WTC11 (cell line): ENCODE data around the gene CPNE9. TPM values are rescaled to one million over a fixed set of nuclear protein-coding genes. Genes with fewer than 3 reads are reported as not detected.

Source experiments
- ATAC-seq: fragments of 200-7000 bp; cut with Tn5 transposase; 2 replicates; pipeline ENCODE4 v1.10.0; 2021; ENCODE audit warnings: mild to moderate bottlenecking, moderate library complexity
- CTCF ChIA-PET: fragments of 300-600 bp; sonication (Branson Sonifier 250); formaldehyde crosslinking; loops from one replicate; lab custom pipeline; 2021; ENCODE audit warnings: antibody characterized with exemption; lab: Charles Lee
- POLR2A ChIA-PET: fragments of 350-600 bp; sonication (Branson Sonifier 250); formaldehyde crosslinking; loops from one replicate; lab custom pipeline; 2021; ENCODE audit warnings: antibody characterized with exemption; lab: Charles Lee
- DNase-seq: peaks from one replicate; pipeline ENCODE4 v3.0.0; 2021; ENCODE audit warnings: low spot score
- H3K27ac Mint-ChIP-seq: 2 replicates; pipeline ENCODE4 v1.8.0; 2021; ENCODE audit warnings: mixed read lengths
- H3K27me3 Mint-ChIP-seq: 2 replicates; pipeline ENCODE4 v1.8.0; 2021; ENCODE audit warnings: low read depth, mild to moderate bottlenecking, moderate library complexity, mixed read lengths
- H3K36me3 Mint-ChIP-seq: 2 replicates; pipeline ENCODE4 v1.8.0; 2021; ENCODE audit warnings: mixed read lengths
- H3K4me1 Mint-ChIP-seq: 2 replicates; pipeline ENCODE4 v1.8.0; 2022; ENCODE audit warnings: mixed read lengths
- H3K4me3 Mint-ChIP-seq: 2 replicates; pipeline ENCODE4 v1.8.0; 2021; ENCODE audit warnings: mild to moderate bottlenecking, moderate library complexity, mixed read lengths
- H3K9me3 Mint-ChIP-seq: 2 replicates; pipeline ENCODE4 v1.8.0; 2021; ENCODE audit warnings: mixed read lengths
- ATF3 ChIP-seq: sonication (generic); formaldehyde crosslinking; conservative IDR thresholded peaks from 2 replicates; pipeline ENCODE4 v1.8.1; 2022; ENCODE audit warnings: mild to moderate bottlenecking, missing genetic modification reagents
- E2F1 ChIP-seq: sonication (generic); formaldehyde crosslinking; IDR thresholded peaks from 2 replicates; pipeline ENCODE4 v1.8.0; 2022; ENCODE audit warnings: mild to moderate bottlenecking, missing genetic modification reagents
- ELF4 ChIP-seq: sonication (generic); formaldehyde crosslinking; IDR thresholded peaks from 2 replicates; pipeline ENCODE4 v1.8.1; 2022; ENCODE audit warnings: low read depth, mild to moderate bottlenecking, moderate library complexity, missing genetic modification reagents
- ESRRA ChIP-seq: sonication (generic); formaldehyde crosslinking; IDR thresholded peaks from 2 replicates; pipeline ENCODE4 v1.8.1; 2022; ENCODE audit warnings: mild to moderate bottlenecking, missing genetic modification reagents, borderline replicate concordance
- FOXP1 ChIP-seq: sonication (generic); formaldehyde crosslinking; IDR thresholded peaks from 2 replicates; pipeline ENCODE4 v1.8.0; 2022; ENCODE audit warnings: missing genetic modification reagents, mild to moderate bottlenecking, moderate library complexity, borderline replicate concordance
- JAZF1 ChIP-seq: fragments of 250-450 bp; sonication (Bioruptor Pico); IDR thresholded peaks from 2 replicates; pipeline ENCODE4 v1.9.0; 2021; ENCODE audit warnings: moderate library complexity, mild to moderate bottlenecking, inconsistent platforms
- PRDM15 ChIP-seq: sonication (generic); formaldehyde crosslinking; IDR thresholded peaks from 2 replicates; pipeline ENCODE4 v1.8.0; 2022; ENCODE audit warnings: missing genetic modification reagents
- PRRX2 ChIP-seq: fragments of 250-450 bp; sonication (Bioruptor Pico); IDR thresholded peaks from 2 replicates; pipeline ENCODE4 v1.8.0; 2021; ENCODE audit warnings: mild to moderate bottlenecking
- SMAD4 ChIP-seq: sonication (generic); formaldehyde crosslinking; IDR thresholded peaks from 2 replicates; pipeline ENCODE4 v1.8.0; 2022; ENCODE audit warnings: mild to moderate bottlenecking, missing genetic modification reagents
- SP1 ChIP-seq: sonication (generic); formaldehyde crosslinking; conservative IDR thresholded peaks from 2 replicates; pipeline ENCODE4 v1.8.1; 2022; ENCODE audit warnings: missing genetic modification reagents
- TEAD1 ChIP-seq: sonication (generic); formaldehyde crosslinking; IDR thresholded peaks from 2 replicates; pipeline ENCODE4 v1.8.0; 2022; ENCODE audit warnings: mild to moderate bottlenecking, missing genetic modification reagents
- USF2 ChIP-seq: sonication (generic); formaldehyde crosslinking; IDR thresholded peaks from 2 replicates; pipeline ENCODE4 v1.8.1; 2023; ENCODE audit warnings: mild to moderate bottlenecking, missing genetic modification reagents, moderate library complexity
- ZNF396 ChIP-seq: fragments of 250-450 bp; sonication (Bioruptor Pico); IDR thresholded peaks from 2 replicates; pipeline ENCODE4 v1.8.0; 2021; ENCODE audit warnings: mild to moderate bottlenecking, moderate library complexity, borderline replicate concordance
- ZNF532 ChIP-seq: fragments of 250-450 bp; sonication (Bioruptor Pico); IDR thresholded peaks from 2 replicates; pipeline ENCODE4 v1.9.0; 2021; ENCODE audit warnings: mild to moderate bottlenecking, borderline replicate concordance
- ZNF671 ChIP-seq: fragments of 250-450 bp; sonication (Bioruptor Pico); IDR thresholded peaks from 2 replicates; pipeline ENCODE4 v1.8.0; 2021; ENCODE audit warnings: mild to moderate bottlenecking
- total RNA-seq: library from RNA; stranded (reverse); gene quantifications from 3 replicates; pipeline ENCODE4 v1.2.3, GENCODE V29; 2021

Gene CPNE9
- total RNA-seq, 1 experiment from 2014 or later = 3.2 TPM

GRCh38 chr3:9669277-9669676, 34.4 kb upstream of the CPNE9 start:
- H3K36me3 Mint-ChIP-seq = peaks cover 46% of the 10 kb centered on the region
- no peaks in the 10 kb centered on the region for H3K27me3 Mint-ChIP-seq
- ChIA-PET CTCF (interaction anchor here (1.0 to 2.3 kb wide), 2 partner anchors 166 to 168 kb away, joined by 3 to 6 read pairs; no protein-coding TSS in a partner anchor), POLR2A (no interaction called here)
- no peak overlapping the region for H3K27ac Mint-ChIP-seq
- TF ChIP-seq FOXP1 (no peak), TEAD1 (CRISPR knock-in tag) (no peak), USF2 (CRISPR knock-in tag) (no peak), PRRX2 (CRISPR knock-in tag) (no peak), SP1 (no peak), E2F1 (CRISPR knock-in tag) (no peak), ATF3 (no peak), ZNF532 (CRISPR knock-in tag) (no peak), ELF4 (no peak), ZNF396 (CRISPR knock-in tag) (no peak), ZNF671 (no peak), JAZF1 (CRISPR knock-in tag) (no peak), SMAD4 (no peak), PRDM15 (CRISPR knock-in tag) (no peak)
- ATAC-seq = no peak
- H3K4me3 Mint-ChIP-seq = no peak overlapping the region
- peaks cover 3% of the 10 kb centered on the region for H3K9me3 Mint-ChIP-seq
- H3K4me1 Mint-ChIP-seq = no peaks in the 10 kb centered on the region
- DNase-seq = no peak

GRCh38 chr3:9669720-9670432, 33.8 kb upstream of the CPNE9 start:
- CTCF ChIA-PET = interaction anchor here (1.0 to 2.3 kb wide), 3 partner anchors 88 to 169 kb away, joined by 3 to 6 read pairs (median 3); no protein-coding TSS in a partner anchor
- TF ChIP-seq ATF3 (no peak), SP1 (no peak), ZNF532 (CRISPR knock-in tag) (no peak), SMAD4 (no peak), ESRRA (no peak)
- ATAC-seq (no peak), DNase-seq (no peak)
- no peaks in the 10 kb centered on the region for H3K4me1 Mint-ChIP-seq
- H3K4me3 Mint-ChIP-seq = no peak overlapping the region
- peaks cover 44% of the 10 kb centered on the region for H3K36me3 Mint-ChIP-seq
- no peak overlapping the region for H3K27ac Mint-ChIP-seq
- H3K27me3 Mint-ChIP-seq = no peaks in the 10 kb centered on the region
- POLR2A ChIA-PET = interaction anchor here (0.5 kb wide), 1 partner anchor 204 kb away, joined by 4 read pairs; no protein-coding TSS in a partner anchor
- H3K9me3 Mint-ChIP-seq = no peaks in the 10 kb centered on the region
